Prostate gland (tissue), 2 donors: ENCODE measurements around the gene ZNF32.

Source experiments
- CTCF ChIP-seq, 4 experiments: fragments of 200-600 bp in 2 of 4; fragments of 450-650 bp in 2 of 4; sonication (generic) in 2 of 4; IDR thresholded peaks; 1 replicate in 3 of 4; 2 replicates in 1 of 4; pipeline ENCODE4 v1.5.1; 2016 to 2019; ENCODE audit warnings: antibody characterized with exemption in 4 of 4, mild to moderate bottlenecking in 2 of 4, moderate library complexity in 2 of 4
- POLR2A ChIP-seq: fragments of 450-650 bp; IDR thresholded peaks from one replicate; pipeline ENCODE4 v1.6.1; 2016; ENCODE audit warnings: antibody characterized with exemption, mild to moderate bottlenecking

- TF ChIP-seq CTCF (IDR thresholded peaks at IDR 0.05) (no peak), POLR2A (no peak)
These were observed 4.4 kb downstream of the ZNF32 start for GRCh38 chr10:43644252-43644651.
